IPS-20b (cell line): ENCODE measurements around the gene DBR1.

Source experiments
- H3K27ac ChIP-seq: one replicate; pipeline ENCODE4 v1.5.1; 2013; ENCODE audit warnings: low read length
- H3K27me3 ChIP-seq: 2 replicates; pipeline ENCODE4 v1.6.1; 2013; ENCODE audit warnings: mild to moderate bottlenecking, low read length, inconsistent platforms; ENCODE audit not compliant: insufficient read depth
- H3K36me3 ChIP-seq: 2 replicates; pipeline ENCODE4 v1.6.1; 2013; ENCODE audit warnings: low read depth, mild to moderate bottlenecking, inconsistent platforms, low read length, moderate library complexity; ENCODE audit not compliant: insufficient read depth
- H3K4me1 ChIP-seq: 2 replicates; pipeline ENCODE4 v1.6.1; 2013; ENCODE audit warnings: mild to moderate bottlenecking, control low read depth, inconsistent platforms, low read length, moderate library complexity; ENCODE audit not compliant: insufficient read depth
- H3K4me3 ChIP-seq: 2 replicates; pipeline ENCODE4 v1.5.1; 2013; ENCODE audit warnings: mild to moderate bottlenecking, low read length, inconsistent platforms
- H3K9ac ChIP-seq: 2 replicates; pipeline ENCODE4 v1.6.1; 2013; ENCODE audit warnings: low read depth, mild to moderate bottlenecking, inconsistent platforms, low read length, moderate library complexity
- H3K9me3 ChIP-seq: 2 replicates; pipeline ENCODE4 v1.6.1; 2013; ENCODE audit warnings: mild to moderate bottlenecking, low read depth, low read length, inconsistent platforms; ENCODE audit not compliant: insufficient read depth

Gene DBR1

GRCh38 chr3:138202945-138203701, 28.4 kb upstream of the DBR1 start:
- H3K9me3 ChIP-seq = no peaks in the 10 kb centered on the region
- H3K4me3 ChIP-seq = no peak overlapping the region
- H3K27ac ChIP-seq = no peak overlapping the region
- 0 out of 2 replicates have a peak, but pooled peaks cover under 1% of the 10 kb centered on the region for H3K36me3 ChIP-seq
- H3K4me1 ChIP-seq = peaks cover 17% of the 10 kb centered on the region
- no peaks in the 10 kb centered on the region for H3K27me3 ChIP-seq
- H3K9ac ChIP-seq = no peak overlapping the region

GRCh38 chr3:138200424-138200823, 25.7 kb upstream of the DBR1 start:
- H3K4me3 ChIP-seq = no peak overlapping the region

GRCh38 chr3:138199851-138200250, 25.1 kb upstream of the DBR1 start:
- H3K9ac ChIP-seq = no peak overlapping the region
- H3K4me3 ChIP-seq = no peak overlapping the region
- H3K27me3 ChIP-seq = no peaks in the 10 kb centered on the region
- H3K27ac ChIP-seq = no peak overlapping the region
- peaks cover 7% of the 10 kb centered on the region; the same call in 1 of the 2 replicates for H3K36me3 ChIP-seq
- no peaks in the 10 kb centered on the region for H3K9me3 ChIP-seq
- H3K4me1 ChIP-seq = peaks cover 13% of the 10 kb centered on the region

More at GRCh38 chr3:138200424-138200823, 25.7 kb upstream of the DBR1 start:
- H3K27me3 ChIP-seq = no peaks in the 10 kb centered on the region
- H3K4me1 ChIP-seq = peaks cover 13% of the 10 kb centered on the region
- no peak overlapping the region for H3K27ac ChIP-seq
- no peak overlapping the region for H3K9ac ChIP-seq
- no peaks in the 10 kb centered on the region for H3K9me3 ChIP-seq
- peaks cover 7% of the 10 kb centered on the region; the same call in 1 of the 2 replicates for H3K36me3 ChIP-seq

GRCh38 chr3:138197524-138197923, 22.8 kb upstream of the DBR1 start:
- Histone ChIP-seq H3K4me3 (no peak overlapping the region), H3K9me3 (no peaks in the 10 kb centered on the region), H3K4me1 (no peaks in the 10 kb centered on the region), H3K9ac (no peak overlapping the region), H3K27me3 (no peaks in the 10 kb centered on the region), H3K36me3 (peaks cover 8% of the 10 kb centered on the region; the same call in 1 of the 2 replicates), H3K27ac (no peak overlapping the region)

GRCh38 chr3:138197058-138197457, 22.3 kb upstream of the DBR1 start:
- H3K36me3 ChIP-seq = peaks cover 10% of the 10 kb centered on the region; the same call in 1 of the 2 replicates
- H3K27me3 ChIP-seq = no peaks in the 10 kb centered on the region
- no peak overlapping the region for H3K27ac ChIP-seq
- no peak overlapping the region for H3K4me3 ChIP-seq
- H3K9me3 ChIP-seq = no peaks in the 10 kb centered on the region
- H3K9ac ChIP-seq = no peak overlapping the region
- no peaks in the 10 kb centered on the region for H3K4me1 ChIP-seq

GRCh38 chr3:138196023-138196422, 21.3 kb upstream of the DBR1 start:
- H3K27ac ChIP-seq = no peak overlapping the region

GRCh38 chr3:138195481-138195880, 20.8 kb upstream of the DBR1 start:
- Histone ChIP-seq H3K36me3 (peaks cover 25% of the 10 kb centered on the region), H3K9me3 (no peaks in the 10 kb centered on the region), H3K4me1 (no peaks in the 10 kb centered on the region), H3K9ac (no peak overlapping the region), H3K27me3 (no peaks in the 10 kb centered on the region), H3K4me3 (no peak overlapping the region), H3K27ac (no peak overlapping the region)

More at GRCh38 chr3:138196023-138196422, 21.3 kb upstream of the DBR1 start:
- no peaks in the 10 kb centered on the region for H3K9me3 ChIP-seq
- H3K36me3 ChIP-seq = peaks cover 19% of the 10 kb centered on the region; the same call in 1 of the 2 replicates
- H3K27me3 ChIP-seq = no peaks in the 10 kb centered on the region
- H3K4me1 ChIP-seq = no peaks in the 10 kb centered on the region
- no peak overlapping the region for H3K9ac ChIP-seq
- no peak overlapping the region for H3K4me3 ChIP-seq

- Histone ChIP-seq H3K9me3 (no peaks in the 10 kb centered on the region), H3K4me1 (peaks cover 11% of the 10 kb centered on the region), H3K9ac (peak overlapping the region; percentile 99), H3K27ac (peak overlapping the region; percentile 96), H3K36me3 (peaks cover 28% of the 10 kb centered on the region), H3K27me3 (peaks cover 23% of the 10 kb centered on the region), H3K4me3 (peak overlapping the region; percentile 86)
Measured at GRCh38 chr3:138188013-138188730, 13.5 kb upstream of the DBR1 start.

- Histone ChIP-seq H3K36me3 (peaks cover 27% of the 10 kb centered on the region), H3K9ac (peak within 1 kb of the TSS; percentile 99), H3K4me3 (peak within 1 kb of the TSS; percentile 86), H3K27ac (peak within 1 kb of the TSS; percentile 96), H3K4me1 (peaks cover 11% of the 10 kb centered on the region), H3K27me3 (peaks cover 23% of the 10 kb centered on the region), H3K9me3 (no peaks in the 10 kb centered on the region)
Measured at GRCh38 chr3:138187296-138188012, 12.7 kb upstream of the DBR1 start, which contains the start of gene ARMC8. Gene ARMC8 (plus strand): TSS chr3:138187301. CDS start chr3:138187555, 254 bp downstream.

- peak overlapping the region; percentile 99 for H3K9ac ChIP-seq
- peak overlapping the region; percentile 96 for H3K27ac ChIP-seq
- H3K27me3 ChIP-seq = peaks cover 26% of the 10 kb centered on the region
- peaks cover 11% of the 10 kb centered on the region for H3K4me1 ChIP-seq
- no peaks in the 10 kb centered on the region for H3K9me3 ChIP-seq
- H3K36me3 ChIP-seq = peaks cover 24% of the 10 kb centered on the region
- H3K4me3 ChIP-seq = peak overlapping the region; percentile 86
Measured at GRCh38 chr3:138186803-138187295, 12.1 kb upstream of the DBR1 start.

GRCh38 chr3:138186221-138186620, 11.5 kb upstream of the DBR1 start:
- Histone ChIP-seq H3K9me3 (no peaks in the 10 kb centered on the region), H3K27me3 (peaks cover 28% of the 10 kb centered on the region), H3K4me3 (peak overlapping the region; percentile 86), H3K36me3 (peaks cover 18% of the 10 kb centered on the region), H3K9ac (no peak overlapping the region), H3K4me1 (peaks cover 11% of the 10 kb centered on the region), H3K27ac (no peak overlapping the region)
